SK-N-SH (cell line): ENCODE measurements around the gene CENPQ. TPM values are rescaled to one million over a fixed set of nuclear protein-coding genes. Genes with fewer than 3 reads are reported as not detected.

ENCODE experiments used
- CTCF ChIA-PET: fragments of 300-600, 350-600 bp; formaldehyde crosslinking; extraction: SDS; loops from one replicate; lab custom pipeline; 2021; lab: Yijun Ruan, JAX
- POLR2A ChIA-PET: fragments of 350-600 bp; sonication (Branson Sonifier 250); formaldehyde crosslinking; extraction: SDS; loops from one replicate; lab custom pipeline; 2020; ENCODE audit warnings: antibody characterized with exemption, inconsistent platforms; lab: Yijun Ruan, JAX
- DNase-seq: peaks from one replicate; pipeline ENCODE4 v3.0.0; 2012
- H2AFZ ChIP-seq: fragments of 200-600 bp; sonication (generic); 2 replicates; pipeline ENCODE4 v1.8.1; 2016; ENCODE audit warnings: antibody characterized with exemption, mild to moderate bottlenecking, low read depth
- H3F3A ChIP-seq: fragments of 200-600 bp; sonication (generic); replicated peaks from 2 replicates; pipeline ENCODE3; 2016; ENCODE audit warnings: antibody characterized with exemption, mild to moderate bottlenecking; ENCODE audit not compliant: insufficient read depth
- H3K27ac ChIP-seq, 2 experiments: fragments of 200-500 bp in 1 of 2; fragments of 200-600 bp in 1 of 2; sonication (Bioruptor generic) in 1 of 2; sonication (generic), shearing (Covaris generic) in 1 of 2; 2 replicates each; pipeline versions ENCODE4 v1.5.1 to v1.6.1; 2014 to 2016; ENCODE audit warnings: low read depth in 2 of 2, inconsistent platforms in 1 of 2, low read length in 1 of 2, mild to moderate bottlenecking in 1 of 2, mixed read lengths in 1 of 2
- H3K27me3 ChIP-seq: fragments of 200-600 bp; sonication (generic), shearing (Covaris generic); 2 replicates; pipeline ENCODE4 v1.6.1; 2016; ENCODE audit warnings: mixed run types; ENCODE audit not compliant: insufficient read depth
- H3K36me3 ChIP-seq, 2 experiments: fragments of 200-500 bp in 1 of 2; fragments of 200-600 bp in 1 of 2; sonication (Bioruptor generic) in 1 of 2; sonication (generic) in 1 of 2; replicated peaks in 1 of 2; 2 replicates each; pipeline versions ENCODE3 to v1.5.1; 2014 to 2016; ENCODE audit warnings: low read length in 1 of 2, mild to moderate bottlenecking in 1 of 2; ENCODE audit not compliant: insufficient read depth in 2 of 2, control insufficient read depth in 1 of 2
- H3K4me1 ChIP-seq, 2 experiments: fragments of 200-500 bp in 1 of 2; fragments of 200-600 bp in 1 of 2; sonication (Bioruptor generic) in 1 of 2; sonication (generic), shearing (Covaris generic) in 1 of 2; 2 replicates each; pipeline versions ENCODE4 v1.5.1 to v1.6.1; 2014 to 2016; ENCODE audit warnings: low read depth in 1 of 2, low read length in 1 of 2, mixed run types in 1 of 2; ENCODE audit not compliant: insufficient read depth in 2 of 2, control insufficient read depth in 1 of 2
- H3K4me2 ChIP-seq: fragments of 200-600 bp; sonication (generic), shearing (Covaris generic); 2 replicates; pipeline ENCODE4 v1.6.1; 2017; ENCODE audit warnings: mixed run types
- H3K4me3 ChIP-seq, 2 experiments: fragments of 200-500 bp in 1 of 2; fragments of 200-600 bp in 1 of 2; sonication (Bioruptor generic) in 1 of 2; sonication (generic), shearing (Covaris generic) in 1 of 2; 2 replicates each; pipeline versions ENCODE4 v1.5.1 to v1.8.1; 2014 to 2016; ENCODE audit warnings: low read depth in 2 of 2, inconsistent platforms in 1 of 2, low read length in 1 of 2, mild to moderate bottlenecking in 1 of 2, mixed read lengths in 1 of 2, moderate library complexity in 1 of 2
- H3K79me2 ChIP-seq: fragments of 200-600 bp; sonication (generic); 2 replicates; pipeline ENCODE4 v1.8.1; 2017; ENCODE audit warnings: mild to moderate bottlenecking; ENCODE audit not compliant: insufficient read depth
- H3K9ac ChIP-seq: fragments of 200-600 bp; sonication (generic); 2 replicates; pipeline ENCODE4 v1.6.1; 2017; ENCODE audit warnings: mixed run types
- H3K9me2 ChIP-seq: fragments of 200-600 bp; sonication (generic); 2 replicates; pipeline ENCODE4 v1.6.1; 2017; ENCODE audit warnings: mixed run types
- H3K9me3 ChIP-seq: fragments of 200-600 bp; sonication (generic); 2 replicates; pipeline ENCODE4 v1.6.1; 2017; ENCODE audit warnings: mixed run types, mild to moderate bottlenecking, moderate library complexity
- H4K20me1 ChIP-seq: fragments of 200-600 bp; sonication (generic); 2 replicates; pipeline ENCODE4 v1.6.1; 2017; ENCODE audit warnings: mild to moderate bottlenecking, mixed run types; ENCODE audit not compliant: insufficient read depth
- EP300 ChIP-seq, 2 experiments: IDR thresholded peaks; 2 replicates each; pipeline versions ENCODE4 v1.4.0 to v1.6.1; 2012; ENCODE audit warnings: borderline replicate concordance in 1 of 2, low read depth in 1 of 2, low read length in 1 of 2
- EZH2phosphoT487 ChIP-seq: fragments of 200-600 bp; sonication (generic); IDR thresholded peaks from 2 replicates; pipeline ENCODE4 v1.6.1; 2017; ENCODE audit warnings: low read depth, mixed run types, mild to moderate bottlenecking, antibody characterized with exemption, moderate library complexity, borderline replicate concordance
- FOSL2 ChIP-seq: IDR thresholded peaks from 2 replicates; pipeline ENCODE4 v1.4.0; 2012; ENCODE audit warnings: low read depth, mild to moderate bottlenecking, moderate library complexity, borderline replicate concordance
- GABPA ChIP-seq: IDR thresholded peaks from 2 replicates; pipeline ENCODE4 v1.4.0; 2012; ENCODE audit warnings: low read depth, mild to moderate bottlenecking
- IRF3 ChIP-seq: fragments of 150-350 bp; IDR thresholded peaks from 2 replicates; pipeline ENCODE4 v1.6.1; 2016; ENCODE audit warnings: mild to moderate bottlenecking, low read depth, low read length
- NFIC ChIP-seq: IDR thresholded peaks from 2 replicates; pipeline ENCODE4 v1.4.0; 2012; ENCODE audit warnings: borderline replicate concordance
- NRF1 ChIP-seq: IDR thresholded peaks from 2 replicates; pipeline ENCODE4 v1.6.1; 2012; ENCODE audit warnings: low read depth, mild to moderate bottlenecking, low read length
- RFX5 ChIP-seq: IDR thresholded peaks from 2 replicates; pipeline ENCODE4 v1.6.1; 2012; ENCODE audit warnings: mild to moderate bottlenecking, improper control_type of control experiment, low read length
- RXRA ChIP-seq: IDR thresholded peaks from 2 replicates; pipeline ENCODE4 v1.4.0; 2012; ENCODE audit warnings: low read depth, mild to moderate bottlenecking, borderline replicate concordance
- SIN3A ChIP-seq: IDR thresholded peaks from 2 replicates; pipeline ENCODE4 v1.6.1; 2012; ENCODE audit warnings: low read depth, mild to moderate bottlenecking, low read length, moderate library complexity, borderline replicate concordance
- SMC3 ChIP-seq: IDR thresholded peaks from 2 replicates; pipeline ENCODE4 v1.6.1; 2012; ENCODE audit warnings: low read depth, low read length, improper control_type of control experiment
- YY1 ChIP-seq: IDR thresholded peaks from 2 replicates; pipeline ENCODE4 v1.4.0; 2012; ENCODE audit warnings: low read depth, mild to moderate bottlenecking
- WGBS: methylation state at CpG from one replicate; pipeline ENCODE4 v1.1.6; 2017; ENCODE audit warnings: low lambda C conversion rate; 5-methylcytosine and 5-hydroxymethylcytosine counted together
- polyA plus RNA-seq, 3 experiments: library from polyadenylated mRNA; depleted of rRNA; stranded (reverse); fragments of >200 nt; gene quantifications; 2 replicates each; pipeline ENCODE4 v1.2.3, GENCODE V29; 2012
- TF ChIP-seq, protein P1 (sequence below): IDR thresholded peaks from 2 replicates; pipeline ENCODE4 v1.4.0; 2012; ENCODE audit warnings: low read depth, borderline replicate concordance
- TF ChIP-seq, protein P2 (sequence below): IDR thresholded peaks from 2 replicates; pipeline ENCODE4 v1.6.1; 2012; ENCODE audit warnings: mild to moderate bottlenecking, low read depth, low read length, moderate library complexity
- TF ChIP-seq, protein P3 (sequence below): IDR thresholded peaks from 2 replicates; pipeline ENCODE4 v1.4.0; 2012; ENCODE audit warnings: low read depth, borderline replicate concordance

Gene CENPQ
- polyA plus RNA-seq, 1 of the 3 experiments (the other 2 are of a cell fraction), result 2.5 TPM

GRCh38 chr6:49516147-49516505 lies 53.0 kb downstream of the CENPQ start:
- no peak overlapping the region for H3K9ac ChIP-seq
- H3K9me2 ChIP-seq, result no peaks in the 10 kb centered on the region
- ChIA-PET CTCF (interaction anchor here (0.7 kb wide), 1 partner anchor 16 kb away, joined by 3 read pairs; no protein-coding TSS in a partner anchor), POLR2A (no interaction called here)
- no peak overlapping the region for H3K4me3 ChIP-seq
- H3K4me1 ChIP-seq, result no peaks in the 10 kb centered on the region
- H3F3A ChIP-seq, result no peaks in the 10 kb centered on the region
- H3K27me3 ChIP-seq, result no peaks in the 10 kb centered on the region; the same call in 1 of the 2 replicates
- H3K27ac ChIP-seq, result no peak overlapping the region
- H4K20me1 ChIP-seq, result no peaks in the 10 kb centered on the region
- 9% methylated on average over 4 of the region's 4 CpGs for WGBS
- TF ChIP-seq SIN3A (no peak), SMC3 (no peak), NFIC (no peak), RXRA (no peak)
- TF ChIP-seq, protein P1, sequence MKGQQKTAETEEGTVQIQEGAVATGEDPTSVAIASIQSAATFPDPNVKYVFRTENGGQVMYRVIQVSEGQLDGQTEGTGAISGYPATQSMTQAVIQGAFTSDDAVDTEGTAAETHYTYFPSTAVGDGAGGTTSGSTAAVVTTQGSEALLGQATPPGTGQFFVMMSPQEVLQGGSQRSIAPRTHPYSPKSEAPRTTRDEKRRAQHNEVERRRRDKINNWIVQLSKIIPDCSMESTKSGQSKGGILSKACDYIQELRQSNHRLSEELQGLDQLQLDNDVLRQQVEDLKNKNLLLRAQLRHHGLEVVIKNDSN, result no peak
- no peak overlapping the region for H3K4me2 ChIP-seq
- no peaks in the 10 kb centered on the region for H3K36me3 ChIP-seq
- no peak for DNase-seq
- no peaks in the 10 kb centered on the region for H3K79me2 ChIP-seq
- no peaks in the 10 kb centered on the region for H3K9me3 ChIP-seq
- no peak overlapping the region for H2AFZ ChIP-seq

DNA sequence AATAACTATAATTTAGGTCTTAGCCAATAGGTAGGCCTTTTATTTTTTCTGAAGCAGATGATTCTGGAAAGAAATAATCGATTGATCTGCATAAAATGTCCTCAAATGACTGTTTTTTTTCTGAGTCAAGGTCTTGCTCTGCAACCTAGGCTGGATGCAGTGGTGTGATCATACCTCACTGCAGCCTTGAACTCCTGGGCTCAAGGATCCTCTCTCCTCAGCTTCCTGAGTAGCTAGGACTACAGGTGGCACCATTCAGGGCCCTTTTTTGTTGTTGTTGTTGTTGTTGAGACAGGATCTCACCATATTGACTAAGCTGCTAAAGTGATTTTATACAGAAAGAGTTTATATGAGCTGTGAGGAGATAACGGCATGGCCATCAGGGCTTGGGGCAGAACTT lies 54.7 kb downstream of the CENPQ start:
- H3K4me3 ChIP-seq, result no peak overlapping the region
- H3K36me3 ChIP-seq, result no peaks in the 10 kb centered on the region
- ChIA-PET POLR2A (no interaction called here), CTCF (interaction anchor here (2.6 kb wide), 1 partner anchor 14 kb away, joined by 15 read pairs; no protein-coding TSS in a partner anchor)
- no peaks in the 10 kb centered on the region for H3K4me1 ChIP-seq
- 11% methylated on average over 2 of the region's 2 CpGs for WGBS
- H3K4me2 ChIP-seq, result no peak overlapping the region
- H3K79me2 ChIP-seq, result no peaks in the 10 kb centered on the region
- no peaks in the 10 kb centered on the region for H3K9me2 ChIP-seq
- no peaks in the 10 kb centered on the region for H4K20me1 ChIP-seq
- no peaks in the 10 kb centered on the region; the same call in 1 of the 2 replicates for H3K27me3 ChIP-seq
- no peak overlapping the region for H2AFZ ChIP-seq
- no peak for DNase-seq
- H3K9ac ChIP-seq, result no peak overlapping the region
- H3F3A ChIP-seq, result no peaks in the 10 kb centered on the region
- H3K27ac ChIP-seq, result no peak overlapping the region
- H3K9me3 ChIP-seq, result no peaks in the 10 kb centered on the region
- no peak for TF ChIP-seq NRF1
- TF ChIP-seq RFX5, result no peak
- no peak for TF ChIP-seq YY1
- TF ChIP-seq EP300 (IDR thresholded peaks at IDR 0.05; ENCODE audit: borderline replicate concordance in 1 of 2, low read depth in 1 of 2, low read length in 1 of 2), result no peak

DNA sequence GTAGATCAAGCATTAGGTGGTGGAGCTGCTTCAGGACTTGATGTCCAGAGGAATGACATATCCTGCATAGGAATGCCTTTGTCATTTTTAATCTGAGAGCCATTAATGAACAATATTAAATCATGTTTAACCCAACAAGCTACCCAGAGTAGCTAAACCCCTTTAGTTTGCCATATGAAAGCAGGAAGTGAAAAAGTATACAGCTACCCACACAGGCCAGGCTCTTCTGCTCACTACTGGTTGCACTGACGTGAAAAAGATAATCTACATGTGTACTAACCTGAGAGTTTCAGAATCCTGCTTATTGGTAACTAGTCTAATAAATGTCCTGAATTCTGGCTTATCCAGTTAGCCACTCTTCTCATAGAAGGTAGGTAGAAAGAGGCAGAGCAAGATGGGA lies 56.5 kb downstream of the CENPQ start:
- no peak for DNase-seq
- Histone ChIP-seq H3K4me3 (no peak overlapping the region), H2AFZ (no peak overlapping the region), H3K4me1 (no peaks in the 10 kb centered on the region), H3F3A (no peaks in the 10 kb centered on the region), H3K9ac (no peak overlapping the region), H3K4me2 (no peak overlapping the region), H3K9me3 (no peaks in the 10 kb centered on the region), H3K36me3 (no peaks in the 10 kb centered on the region), H3K27me3 (no peaks in the 10 kb centered on the region; the same call in 1 of the 2 replicates), H3K9me2 (no peaks in the 10 kb centered on the region), H3K27ac (no peak overlapping the region), H3K79me2 (no peaks in the 10 kb centered on the region), H4K20me1 (no peaks in the 10 kb centered on the region)
- ChIA-PET POLR2A (no interaction called here), CTCF (interaction anchor here (0.8 to 2.6 kb wide), 2 partner anchors 12 to 87 kb away, joined by 3 to 15 read pairs; no protein-coding TSS in a partner anchor)
- WGBS, result 0% methylated on average over 1 of the region's 1 CpG
- TF ChIP-seq EZH2phosphoT487 (no peak), GABPA (no peak), IRF3 (no peak), FOSL2 (no peak)
- TF ChIP-seq, protein P2, sequence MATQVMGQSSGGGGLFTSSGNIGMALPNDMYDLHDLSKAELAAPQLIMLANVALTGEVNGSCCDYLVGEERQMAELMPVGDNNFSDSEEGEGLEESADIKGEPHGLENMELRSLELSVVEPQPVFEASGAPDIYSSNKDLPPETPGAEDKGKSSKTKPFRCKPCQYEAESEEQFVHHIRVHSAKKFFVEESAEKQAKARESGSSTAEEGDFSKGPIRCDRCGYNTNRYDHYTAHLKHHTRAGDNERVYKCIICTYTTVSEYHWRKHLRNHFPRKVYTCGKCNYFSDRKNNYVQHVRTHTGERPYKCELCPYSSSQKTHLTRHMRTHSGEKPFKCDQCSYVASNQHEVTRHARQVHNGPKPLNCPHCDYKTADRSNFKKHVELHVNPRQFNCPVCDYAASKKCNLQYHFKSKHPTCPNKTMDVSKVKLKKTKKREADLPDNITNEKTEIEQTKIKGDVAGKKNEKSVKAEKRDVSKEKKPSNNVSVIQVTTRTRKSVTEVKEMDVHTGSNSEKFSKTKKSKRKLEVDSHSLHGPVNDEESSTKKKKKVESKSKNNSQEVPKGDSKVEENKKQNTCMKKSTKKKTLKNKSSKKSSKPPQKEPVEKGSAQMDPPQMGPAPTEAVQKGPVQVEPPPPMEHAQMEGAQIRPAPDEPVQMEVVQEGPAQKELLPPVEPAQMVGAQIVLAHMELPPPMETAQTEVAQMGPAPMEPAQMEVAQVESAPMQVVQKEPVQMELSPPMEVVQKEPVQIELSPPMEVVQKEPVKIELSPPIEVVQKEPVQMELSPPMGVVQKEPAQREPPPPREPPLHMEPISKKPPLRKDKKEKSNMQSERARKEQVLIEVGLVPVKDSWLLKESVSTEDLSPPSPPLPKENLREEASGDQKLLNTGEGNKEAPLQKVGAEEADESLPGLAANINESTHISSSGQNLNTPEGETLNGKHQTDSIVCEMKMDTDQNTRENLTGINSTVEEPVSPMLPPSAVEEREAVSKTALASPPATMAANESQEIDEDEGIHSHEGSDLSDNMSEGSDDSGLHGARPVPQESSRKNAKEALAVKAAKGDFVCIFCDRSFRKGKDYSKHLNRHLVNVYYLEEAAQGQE, result no peak
- TF ChIP-seq, protein P3, sequence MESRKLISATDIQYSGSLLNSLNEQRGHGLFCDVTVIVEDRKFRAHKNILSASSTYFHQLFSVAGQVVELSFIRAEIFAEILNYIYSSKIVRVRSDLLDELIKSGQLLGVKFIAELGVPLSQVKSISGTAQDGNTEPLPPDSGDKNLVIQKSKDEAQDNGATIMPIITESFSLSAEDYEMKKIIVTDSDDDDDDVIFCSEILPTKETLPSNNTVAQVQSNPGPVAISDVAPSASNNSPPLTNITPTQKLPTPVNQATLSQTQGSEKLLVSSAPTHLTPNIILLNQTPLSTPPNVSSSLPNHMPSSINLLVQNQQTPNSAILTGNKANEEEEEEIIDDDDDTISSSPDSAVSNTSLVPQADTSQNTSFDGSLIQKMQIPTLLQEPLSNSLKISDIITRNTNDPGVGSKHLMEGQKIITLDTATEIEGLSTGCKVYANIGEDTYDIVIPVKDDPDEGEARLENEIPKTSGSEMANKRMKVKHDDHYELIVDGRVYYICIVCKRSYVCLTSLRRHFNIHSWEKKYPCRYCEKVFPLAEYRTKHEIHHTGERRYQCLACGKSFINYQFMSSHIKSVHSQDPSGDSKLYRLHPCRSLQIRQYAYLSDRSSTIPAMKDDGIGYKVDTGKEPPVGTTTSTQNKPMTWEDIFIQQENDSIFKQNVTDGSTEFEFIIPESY, result no peak
